ENCODE measurements around the gene YTHDF1.

DNA sequence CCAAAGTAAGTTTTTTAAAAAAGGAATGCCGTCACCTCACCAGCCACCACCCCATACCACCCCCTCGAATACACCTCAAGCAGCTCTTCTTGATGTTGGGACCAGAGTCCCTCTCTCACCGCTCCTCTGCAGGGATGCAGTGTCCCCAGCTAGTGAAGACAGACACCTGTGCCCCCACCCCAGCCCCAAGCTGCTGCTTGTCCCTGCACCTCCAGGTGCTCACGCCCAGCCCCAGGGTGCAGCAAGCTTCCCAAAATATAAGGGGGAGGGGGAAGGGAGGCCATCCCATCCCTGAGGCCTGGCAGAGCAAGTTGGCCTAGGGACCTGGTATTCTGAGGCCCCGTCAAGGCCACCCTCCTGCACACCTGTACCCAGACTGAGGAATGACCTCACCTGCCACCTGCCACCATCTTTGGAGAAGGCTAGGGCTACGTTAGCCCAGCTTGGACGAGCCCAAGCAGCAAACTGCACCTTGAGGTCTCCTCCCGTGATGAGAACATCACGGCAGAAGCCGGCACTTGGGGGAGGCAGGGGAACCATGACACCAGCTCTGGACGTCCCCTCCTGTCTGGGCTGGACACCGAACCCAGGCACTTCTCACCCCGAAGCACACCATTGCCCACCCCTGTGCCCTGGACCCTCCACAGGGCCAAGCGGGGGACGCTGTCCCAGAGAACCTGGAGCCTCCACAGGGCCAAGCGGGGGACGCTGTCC lies 25.9 kb downstream of the YTHDF1 start:
- TF ChIP-seq, protein P1, sequence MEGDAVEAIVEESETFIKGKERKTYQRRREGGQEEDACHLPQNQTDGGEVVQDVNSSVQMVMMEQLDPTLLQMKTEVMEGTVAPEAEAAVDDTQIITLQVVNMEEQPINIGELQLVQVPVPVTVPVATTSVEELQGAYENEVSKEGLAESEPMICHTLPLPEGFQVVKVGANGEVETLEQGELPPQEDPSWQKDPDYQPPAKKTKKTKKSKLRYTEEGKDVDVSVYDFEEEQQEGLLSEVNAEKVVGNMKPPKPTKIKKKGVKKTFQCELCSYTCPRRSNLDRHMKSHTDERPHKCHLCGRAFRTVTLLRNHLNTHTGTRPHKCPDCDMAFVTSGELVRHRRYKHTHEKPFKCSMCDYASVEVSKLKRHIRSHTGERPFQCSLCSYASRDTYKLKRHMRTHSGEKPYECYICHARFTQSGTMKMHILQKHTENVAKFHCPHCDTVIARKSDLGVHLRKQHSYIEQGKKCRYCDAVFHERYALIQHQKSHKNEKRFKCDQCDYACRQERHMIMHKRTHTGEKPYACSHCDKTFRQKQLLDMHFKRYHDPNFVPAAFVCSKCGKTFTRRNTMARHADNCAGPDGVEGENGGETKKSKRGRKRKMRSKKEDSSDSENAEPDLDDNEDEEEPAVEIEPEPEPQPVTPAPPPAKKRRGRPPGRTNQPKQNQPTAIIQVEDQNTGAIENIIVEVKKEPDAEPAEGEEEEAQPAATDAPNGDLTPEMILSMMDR (IDR thresholded peaks at IDR 0.05) = no peak
- TF ChIP-seq POLR2AphosphoS5 (IDR thresholded peaks at IDR 0.05) = no peak

Data from esophagus muscularis mucosa (tissue), 3 donors.